ENCODE measurements around the gene DIPK1C.

Gene DIPK1C

GRCh38 chr18:74460825-74461224 is 3.7 kb upstream of the DIPK1C start:
- DNase-seq: no peak
- no peak for TF ChIP-seq CTCF (IDR thresholded peaks at IDR 0.05; ENCODE audit: low read depth, low read length)
- H3K27me3 ChIP-seq (ENCODE audit: insufficient read depth, low read depth, severe bottlenecking): peaks cover 48% of the 10 kb centered on the region
- H3K9me3 ChIP-seq (ENCODE audit: severe bottlenecking): no peaks in the 10 kb centered on the region
- H3K36me3 ChIP-seq: no peaks in the 10 kb centered on the region
- no peak overlapping the region for H3K4me3 ChIP-seq (ENCODE audit: low read depth, low read length)
- H3K27ac ChIP-seq: no peak overlapping the region

GRCh38 chr18:74459889-74460288 is 2.8 kb upstream of the DIPK1C start:
- no peak overlapping the region for H3K4me3 ChIP-seq (ENCODE audit: low read depth, low read length)
- peak; percentile 50 for DNase-seq
- H3K27ac ChIP-seq: no peak overlapping the region
- H3K9me3 ChIP-seq (ENCODE audit: severe bottlenecking): no peaks in the 10 kb centered on the region
- H3K27me3 ChIP-seq (ENCODE audit: insufficient read depth, low read depth, severe bottlenecking): peaks cover 56% of the 10 kb centered on the region
- TF ChIP-seq CTCF (IDR thresholded peaks at IDR 0.05; ENCODE audit: low read depth, low read length): peak; percentile 66
- no peaks in the 10 kb centered on the region for H3K36me3 ChIP-seq

- no peak for TF ChIP-seq CTCF (IDR thresholded peaks at IDR 0.05; ENCODE audit: low read depth, low read length)
- no peak overlapping the region for H3K4me3 ChIP-seq (ENCODE audit: low read depth, low read length)
- H3K36me3 ChIP-seq: no peaks in the 10 kb centered on the region
- peaks cover 62% of the 10 kb centered on the region for H3K27me3 ChIP-seq (ENCODE audit: insufficient read depth, low read depth, severe bottlenecking)
- no peaks in the 10 kb centered on the region for H3K9me3 ChIP-seq (ENCODE audit: severe bottlenecking)
- no peak for DNase-seq
- H3K27ac ChIP-seq: no peak overlapping the region
Observed at GRCh38 chr18:74457725-74458421, 765 bp upstream of the DIPK1C start.

GRCh38 chr18:74456349-74457042 is 612 bp downstream of the DIPK1C start:
- DNase-seq: no peak
- no peaks in the 10 kb centered on the region for H3K36me3 ChIP-seq
- H3K4me3 ChIP-seq (ENCODE audit: low read depth, low read length): peak overlapping the region; percentile 55
- peaks cover 62% of the 10 kb centered on the region for H3K27me3 ChIP-seq (ENCODE audit: insufficient read depth, low read depth, severe bottlenecking)
- no peak overlapping the region for H3K27ac ChIP-seq
- TF ChIP-seq CTCF (IDR thresholded peaks at IDR 0.05; ENCODE audit: low read depth, low read length): no peak
- no peaks in the 10 kb centered on the region for H3K9me3 ChIP-seq (ENCODE audit: severe bottlenecking)

- DNase-seq: no peak
- no peak overlapping the region for H3K27ac ChIP-seq
- no peaks in the 10 kb centered on the region for H3K9me3 ChIP-seq (ENCODE audit: severe bottlenecking)
- TF ChIP-seq CTCF (IDR thresholded peaks at IDR 0.05; ENCODE audit: low read depth, low read length): no peak
- peaks cover 62% of the 10 kb centered on the region for H3K27me3 ChIP-seq (ENCODE audit: insufficient read depth, low read depth, severe bottlenecking)
- H3K36me3 ChIP-seq: no peaks in the 10 kb centered on the region
- H3K4me3 ChIP-seq (ENCODE audit: low read depth, low read length): peak overlapping the region; percentile 55
Observed at GRCh38 chr18:74456017-74456348, 1.1 kb downstream of the DIPK1C start.
